ENCODE measurements around the gene GATB. TPM values are rescaled to one million over a fixed set of nuclear protein-coding genes. Genes with fewer than 3 reads are reported as not detected.

GATB gene
- total RNA-seq, 1 donor = 15.5 TPM

DNA sequence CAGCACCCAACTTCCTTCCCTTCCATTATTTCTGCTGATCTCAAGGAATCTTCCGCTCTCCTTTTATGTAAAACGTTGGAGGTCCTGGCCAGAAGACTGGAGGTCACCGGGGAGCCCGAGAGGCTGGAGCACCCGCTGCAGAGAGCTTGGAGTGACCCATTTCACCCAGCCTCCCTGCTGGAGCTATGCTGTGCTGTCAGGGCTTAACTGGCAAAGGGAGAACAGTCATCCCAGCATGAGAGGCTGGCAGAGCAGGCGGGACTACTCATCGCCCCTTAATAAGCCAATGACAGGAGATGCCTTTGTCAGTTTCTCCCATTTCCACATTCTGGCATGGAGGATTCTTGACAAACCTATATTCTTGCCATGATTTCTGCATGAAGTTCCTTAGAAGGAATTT, 98.9 kb downstream of the GATB start:
- no peak overlapping the region for H3K4me3 ChIP-seq (ENCODE audit: low read depth, low read length)
- DNase-seq (ENCODE audit: low read depth) = no peak
- no peak for TF ChIP-seq CTCF (IDR thresholded peaks at IDR 0.05; ENCODE audit: insufficient read depth, low read depth, low read length)

GRCh38 chr4:151660676-151661075, 100.1 kb downstream of the GATB start:
- TF ChIP-seq CTCF (IDR thresholded peaks at IDR 0.05; ENCODE audit: insufficient read depth, low read depth, low read length) = no peak
- no peak overlapping the region for H3K4me3 ChIP-seq (ENCODE audit: low read depth, low read length)
- no peak for DNase-seq (ENCODE audit: low read depth)

- no peak overlapping the region for H3K4me3 ChIP-seq (ENCODE audit: low read depth, low read length)
- no peak for DNase-seq (ENCODE audit: low read depth)
- TF ChIP-seq CTCF (IDR thresholded peaks at IDR 0.05; ENCODE audit: insufficient read depth, low read depth, low read length) = no peak
Measured at GRCh38 chr4:151659601-151660364, 101.0 kb downstream of the GATB start.

GRCh38 chr4:151658959-151659600, 101.7 kb downstream of the GATB start:
- DNase-seq (ENCODE audit: low read depth) = peak; percentile 44
- H3K4me3 ChIP-seq (ENCODE audit: low read depth, low read length) = no peak overlapping the region
- no peak for TF ChIP-seq CTCF (IDR thresholded peaks at IDR 0.05; ENCODE audit: insufficient read depth, low read depth, low read length)

DNA sequence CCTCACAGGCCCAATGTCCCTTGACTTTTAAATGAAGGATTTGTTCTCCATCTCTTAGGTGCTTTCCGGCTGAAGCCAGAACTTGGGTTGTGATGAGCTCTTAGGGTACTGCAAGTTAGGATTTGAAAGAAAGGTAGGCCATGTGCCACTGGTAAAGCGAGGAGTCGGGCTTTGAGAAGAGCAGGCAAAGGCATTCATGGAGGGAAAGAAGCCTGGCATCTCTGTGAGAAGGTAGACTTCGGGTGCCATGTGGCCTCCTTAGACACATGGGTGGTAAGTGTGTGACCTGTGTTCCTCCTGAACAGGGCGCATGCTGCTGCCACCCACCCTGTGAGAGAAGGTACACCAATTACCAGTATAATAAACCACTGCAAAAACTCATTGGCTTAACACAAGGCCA, 102.9 kb downstream of the GATB start:
- no peak for DNase-seq (ENCODE audit: low read depth)
- no peak overlapping the region for H3K4me3 ChIP-seq (ENCODE audit: low read depth, low read length)
- TF ChIP-seq CTCF (IDR thresholded peaks at IDR 0.05; ENCODE audit: insufficient read depth, low read depth, low read length) = no peak

DNA sequence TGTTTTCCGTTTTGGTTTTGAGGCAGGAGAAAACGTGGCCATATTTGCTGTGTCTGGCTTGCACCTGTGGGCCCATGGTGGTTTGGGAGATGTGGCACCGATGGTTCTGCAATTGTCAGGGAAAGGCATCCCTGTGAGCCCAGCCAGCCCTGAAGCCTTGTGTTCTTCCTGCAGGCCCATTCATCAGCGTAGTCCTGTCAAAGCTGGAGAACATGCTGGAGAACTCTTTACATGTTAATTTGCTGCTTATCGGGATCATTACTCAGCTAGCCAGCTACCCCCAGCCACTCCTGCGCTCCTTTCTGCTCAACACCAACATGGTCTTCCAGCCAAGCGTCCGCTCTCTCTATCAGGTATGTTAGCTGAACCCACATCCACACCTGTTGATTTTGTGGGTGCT, 104.7 kb downstream of the GATB start:
- no peak for TF ChIP-seq CTCF (IDR thresholded peaks at IDR 0.05; ENCODE audit: insufficient read depth, low read depth, low read length)
- no peak for DNase-seq (ENCODE audit: low read depth)
- H3K4me3 ChIP-seq (ENCODE audit: low read depth, low read length) = no peak overlapping the region
